Activated B cell treated with CpG ODN at 0.5 μM for 24 hours (primary cell): ENCODE data around the gene PDZD7. TPM values are rescaled to one million over a fixed set of nuclear protein-coding genes. Genes with fewer than 3 reads are reported as not detected.
A peak's percentile ranks its signal among the peaks of the same experiment; 100 is the strongest.

Source experiments
- ATAC-seq: fragments of 200-7000 bp; cut with Tn5 transposase; one replicate; pipeline ENCODE4 v1.10.0; 2021; ENCODE audit warnings: low read depth, mild to moderate bottlenecking, moderate library complexity
- CTCF ChIA-PET: fragments of 350-600 bp; sonication (Branson Sonifier 250); formaldehyde crosslinking; loops from one replicate; lab custom pipeline; 2021; ENCODE audit warnings: antibody characterized with exemption; lab: Charles Lee
- POLR2A ChIA-PET: fragments of 350-600 bp; sonication (Branson Sonifier 250); formaldehyde crosslinking; loops from one replicate; lab custom pipeline; 2021; ENCODE audit warnings: antibody characterized with exemption; lab: Charles Lee
- DNase-seq: peaks from one replicate; pipeline ENCODE4 v3.0.0; 2022
- H3K27ac Mint-ChIP-seq: one replicate; pipeline ENCODE4 v1.8.0; 2020; ENCODE audit warnings: mixed read lengths
- H3K27me3 Mint-ChIP-seq: one replicate; pipeline ENCODE4 v1.8.0; 2021; ENCODE audit warnings: mixed read lengths
- H3K36me3 Mint-ChIP-seq: one replicate; pipeline ENCODE4 v1.8.0; 2021; ENCODE audit warnings: low read depth, mixed read lengths
- H3K4me1 Mint-ChIP-seq: one replicate; pipeline ENCODE4 v1.8.0; 2021; ENCODE audit warnings: mixed read lengths
- H3K4me3 Mint-ChIP-seq: one replicate; pipeline ENCODE4 v1.8.0; 2020; ENCODE audit warnings: mild to moderate bottlenecking, mixed read lengths
- H3K9me3 Mint-ChIP-seq: one replicate; pipeline ENCODE4 v1.8.0; 2020; ENCODE audit warnings: mixed read lengths
- intact Hi-C: fragments of 100-400 bp; cut with micrococcal nuclease; formaldehyde crosslinking; loops from one replicate; pipeline ENCODE4 v1.15.1; 2024
- total RNA-seq: library from RNA; stranded (reverse); gene quantifications from 2 replicates; pipeline ENCODE4 v1.2.3, GENCODE V29; 2022
- TF ChIP-seq, protein P1 (sequence below): fragments of 200-600 bp; IDR thresholded peaks from one replicate; pipeline ENCODE4 v1.8.0; 2022; ENCODE audit warnings: antibody characterized with exemption, mild to moderate bottlenecking

The PDZD7 gene
- total RNA-seq, 1 donor from 2014 or later, result 0.11 TPM

DNA sequence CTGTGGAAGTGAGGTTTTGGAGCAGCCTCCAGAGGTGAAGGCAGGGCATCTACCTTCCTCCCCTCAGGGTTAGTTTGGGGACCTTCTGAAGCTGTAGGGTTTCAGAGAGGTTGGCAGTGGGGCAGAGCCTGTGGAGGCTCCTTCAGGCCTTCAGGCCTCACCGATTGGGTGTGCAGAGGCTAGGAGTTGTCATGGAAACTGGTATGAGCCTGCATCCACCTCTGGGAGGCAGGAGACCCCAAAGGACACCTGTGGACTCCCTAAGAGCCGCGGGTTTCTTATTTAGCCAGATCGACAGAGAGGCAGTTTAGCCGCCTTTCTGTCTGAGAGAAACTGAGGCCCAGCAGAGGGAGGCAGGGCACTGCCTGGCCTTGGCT, 29.3 kb downstream of the PDZD7 start:
- CTCF ChIA-PET, result interaction anchor here (3.3 kb wide), 1 partner anchor 13 kb away, joined by 11 read pairs; no protein-coding TSS in a partner anchor
- TF ChIP-seq, protein P1, sequence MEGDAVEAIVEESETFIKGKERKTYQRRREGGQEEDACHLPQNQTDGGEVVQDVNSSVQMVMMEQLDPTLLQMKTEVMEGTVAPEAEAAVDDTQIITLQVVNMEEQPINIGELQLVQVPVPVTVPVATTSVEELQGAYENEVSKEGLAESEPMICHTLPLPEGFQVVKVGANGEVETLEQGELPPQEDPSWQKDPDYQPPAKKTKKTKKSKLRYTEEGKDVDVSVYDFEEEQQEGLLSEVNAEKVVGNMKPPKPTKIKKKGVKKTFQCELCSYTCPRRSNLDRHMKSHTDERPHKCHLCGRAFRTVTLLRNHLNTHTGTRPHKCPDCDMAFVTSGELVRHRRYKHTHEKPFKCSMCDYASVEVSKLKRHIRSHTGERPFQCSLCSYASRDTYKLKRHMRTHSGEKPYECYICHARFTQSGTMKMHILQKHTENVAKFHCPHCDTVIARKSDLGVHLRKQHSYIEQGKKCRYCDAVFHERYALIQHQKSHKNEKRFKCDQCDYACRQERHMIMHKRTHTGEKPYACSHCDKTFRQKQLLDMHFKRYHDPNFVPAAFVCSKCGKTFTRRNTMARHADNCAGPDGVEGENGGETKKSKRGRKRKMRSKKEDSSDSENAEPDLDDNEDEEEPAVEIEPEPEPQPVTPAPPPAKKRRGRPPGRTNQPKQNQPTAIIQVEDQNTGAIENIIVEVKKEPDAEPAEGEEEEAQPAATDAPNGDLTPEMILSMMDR, result no peak
- Mint-ChIP-seq H3K36me3 (peaks cover 24% of the 10 kb centered on the region), H3K4me1 (peaks cover 24% of the 10 kb centered on the region), H3K27ac (no peak overlapping the region), H3K27me3 (no peaks in the 10 kb centered on the region), H3K4me3 (no peak overlapping the region), H3K9me3 (no peaks in the 10 kb centered on the region)
- ATAC-seq (no peak), DNase-seq (no peak)
- POLR2A ChIA-PET, result no interaction called here
- intact Hi-C loops, result no loop called here

DNA sequence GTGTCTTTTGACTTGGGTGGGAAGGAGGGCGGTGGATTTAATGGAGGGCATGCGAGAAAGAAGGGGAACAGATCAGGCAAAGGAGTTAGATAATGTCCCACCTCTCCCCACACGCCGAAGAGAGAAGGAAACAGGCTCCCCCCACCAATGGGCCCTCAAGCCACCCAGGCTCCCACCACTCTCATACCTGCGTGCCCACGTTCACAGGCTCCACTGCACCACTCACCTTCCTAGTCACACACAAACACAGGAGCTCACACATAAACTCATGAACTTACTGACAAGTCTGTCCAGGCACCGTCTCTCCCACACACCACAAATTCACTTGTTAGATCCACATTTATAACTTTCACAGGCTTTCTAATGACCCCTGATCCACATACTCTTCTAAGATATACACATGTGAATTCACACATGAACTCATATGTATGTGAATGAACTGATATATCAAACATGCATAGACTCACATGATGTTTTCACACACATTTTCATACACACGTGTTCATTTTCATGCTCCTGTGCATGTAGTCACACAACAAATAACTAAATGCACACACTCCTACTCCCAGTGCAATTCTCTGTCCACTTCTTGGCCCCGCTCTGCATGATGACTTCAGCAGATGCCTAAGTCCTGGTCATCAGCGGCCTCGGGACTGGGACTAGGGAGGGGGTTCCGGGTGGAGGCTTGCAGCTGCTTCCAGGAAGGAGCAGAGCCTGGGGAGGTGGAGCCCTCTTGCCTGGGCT, 29.8 kb downstream of the PDZD7 start:
- POLR2A ChIA-PET, result no interaction called here
- CTCF ChIA-PET, result interaction anchor here (3.3 kb wide), 1 partner anchor 13 kb away, joined by 11 read pairs; no protein-coding TSS in a partner anchor
- H3K27me3 Mint-ChIP-seq, result no peaks in the 10 kb centered on the region
- H3K9me3 Mint-ChIP-seq, result no peaks in the 10 kb centered on the region
- H3K4me3 Mint-ChIP-seq, result peak overlapping the region; percentile 63
- H3K27ac Mint-ChIP-seq, result peak overlapping the region; percentile 2
- peaks cover 21% of the 10 kb centered on the region for H3K36me3 Mint-ChIP-seq
- TF ChIP-seq, protein P1, result no peak
- intact Hi-C loops, result no loop called here
- H3K4me1 Mint-ChIP-seq, result peaks cover 29% of the 10 kb centered on the region
- ATAC-seq, result no peak
- no peak for DNase-seq

DNA sequence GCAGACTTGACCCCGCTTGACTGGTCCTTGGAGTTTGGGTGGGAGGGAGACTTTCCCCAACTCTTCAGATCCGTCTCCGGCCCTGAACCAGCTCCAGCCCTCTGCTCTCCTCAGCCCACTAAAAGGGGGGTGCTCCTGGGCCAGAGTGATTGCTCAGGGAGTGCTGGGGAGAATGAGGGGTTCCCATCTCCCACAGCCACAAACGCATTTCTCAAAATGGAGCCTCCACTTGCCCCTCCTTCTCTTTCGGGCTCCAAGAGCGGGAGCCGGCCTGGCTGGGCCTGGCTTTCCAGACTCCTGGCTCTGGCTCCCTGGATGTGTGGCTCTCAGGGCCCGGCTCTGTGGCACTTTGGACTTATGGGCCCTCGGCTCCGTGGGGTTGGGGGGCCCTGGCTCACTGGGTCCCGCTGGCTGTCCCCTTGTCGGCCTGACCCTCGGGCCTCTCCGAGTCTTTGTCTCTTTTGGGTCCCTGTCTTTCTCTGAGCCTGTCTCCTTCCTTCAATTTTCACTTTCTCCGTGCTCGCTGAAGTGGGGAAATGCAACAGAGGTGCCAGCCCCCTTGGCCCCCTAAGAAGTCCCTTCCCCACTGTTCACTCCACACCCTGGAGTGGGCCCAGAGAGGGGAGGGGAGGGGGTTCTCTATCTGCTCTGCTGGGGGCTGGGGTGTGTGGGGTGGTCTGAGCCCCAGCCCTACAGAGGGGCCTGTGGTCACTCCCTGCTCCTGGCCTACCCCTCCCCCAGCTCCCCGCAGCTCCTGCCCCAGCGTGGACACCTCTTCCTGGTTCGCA, 30.6 kb downstream of the PDZD7 start:
- TF ChIP-seq, protein P1, result no peak
- ATAC-seq (no peak), DNase-seq (no peak)
- POLR2A ChIA-PET, result interaction anchor here (1.3 to 4.5 kb wide), 2 partner anchors 13 to 31 kb away, joined by 7 to 54 read pairs; partner anchors contain the start of genes MRPL43, PDZD7, SFXN3 and TWNK
- peaks cover 30% of the 10 kb centered on the region for H3K4me1 Mint-ChIP-seq
- peak overlapping the region; percentile 63 for H3K4me3 Mint-ChIP-seq
- no peaks in the 10 kb centered on the region for H3K27me3 Mint-ChIP-seq
- peaks cover 14% of the 10 kb centered on the region for H3K36me3 Mint-ChIP-seq
- H3K27ac Mint-ChIP-seq, result no peak overlapping the region
- intact Hi-C loops, result no loop called here
- no peaks in the 10 kb centered on the region for H3K9me3 Mint-ChIP-seq
- CTCF ChIA-PET, result interaction anchor here (3.3 kb wide), 1 partner anchor 14 kb away, joined by 11 read pairs; no protein-coding TSS in a partner anchor

DNA sequence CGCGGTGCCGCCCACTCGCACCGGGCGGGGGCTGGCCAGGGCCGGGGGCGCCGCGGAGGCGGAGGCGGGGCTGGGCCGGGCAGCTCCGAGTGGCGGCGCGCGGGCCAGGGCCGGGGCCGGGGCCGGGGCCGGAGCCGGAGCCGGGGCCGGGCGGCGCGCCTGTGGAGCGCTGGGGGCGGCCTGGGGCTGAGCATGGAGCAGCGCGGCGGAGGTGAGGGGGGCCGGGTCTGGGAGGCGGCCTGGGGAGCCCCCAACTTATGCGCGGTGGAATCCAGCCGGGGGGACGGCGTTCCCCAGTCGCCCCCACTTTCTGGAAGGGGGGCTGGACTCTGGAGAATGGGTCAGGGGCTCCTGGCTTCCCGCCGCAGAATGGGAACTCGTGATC, 31.2 kb downstream of the PDZD7 start, which contains the start of gene LZTS2:
LZTS2 (plus strand) TSS at position 67 of the 385 bp plus-strand sequence. CDS start 2,731 bp downstream, outside the sequence.
- POLR2A ChIA-PET, result interaction anchor here (1.3 to 4.5 kb wide), 2 partner anchors 13 to 31 kb away, joined by 7 to 54 read pairs; partner anchors contain the start of genes MRPL43, PDZD7, SFXN3 and TWNK
- H3K36me3 Mint-ChIP-seq, result peaks cover 14% of the 10 kb centered on the region
- CTCF ChIA-PET, result interaction anchor here (0.7 kb wide), 1 partner anchor 15 kb away, joined by 4 read pairs; no protein-coding TSS in a partner anchor
- no peaks in the 10 kb centered on the region for H3K27me3 Mint-ChIP-seq
- peak within 1 kb of the TSS; percentile 88 for H3K27ac Mint-ChIP-seq
- TF ChIP-seq, protein P1, result no peak
- H3K4me3 Mint-ChIP-seq, result peak within 1 kb of the TSS; percentile 87
- ATAC-seq (no peak), DNase-seq (no peak)
- peaks cover 30% of the 10 kb centered on the region for H3K4me1 Mint-ChIP-seq
- intact Hi-C loops, result loop anchor here (1.0 to 5.0 kb wide), 6 partner anchors 14 to 1643 kb away; partner anchors contain the start of genes HIF1AN, PDZD7, SFXN3 and TRIM8
- H3K9me3 Mint-ChIP-seq, result no peaks in the 10 kb centered on the region
